Measurements from ENCODE around the gene HECTD1. TPM values are rescaled to one million over a fixed set of nuclear protein-coding genes. Genes with fewer than 3 reads are reported as not detected.
A peak's percentile ranks its signal among the peaks of the same experiment; 100 is the strongest.

Gene HECTD1
- total and polyA plus RNA-seq, 2 donors = 66.8 to 364 TPM

DNA sequence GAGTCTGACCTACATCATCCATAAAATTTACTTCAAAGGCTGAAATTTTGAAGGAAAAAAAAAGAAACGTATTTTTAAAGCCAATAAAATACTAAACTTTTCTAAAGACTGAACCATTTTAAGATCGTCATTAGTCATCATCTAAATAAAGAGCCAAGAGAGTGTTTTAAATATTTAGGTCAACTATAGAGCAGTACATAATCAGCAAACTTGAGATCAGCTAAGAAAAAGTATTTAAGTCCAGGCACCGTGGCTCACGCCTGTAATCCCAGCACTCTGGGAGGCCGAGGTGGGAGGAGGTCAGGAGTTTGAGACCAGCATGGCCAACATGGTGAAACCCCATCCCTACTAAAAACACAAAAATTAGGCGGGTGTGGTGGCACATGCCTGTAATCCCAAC lies 35.5 kb downstream of the HECTD1 start:
- Histone ChIP-seq H3K4me3 (ENCODE audit: low read depth, low read length) (no peak overlapping the region), H3K4me1 (ENCODE audit: insufficient read depth) (no peaks in the 10 kb centered on the region), H3K36me3 (ENCODE audit: insufficient read depth) (peaks cover 3% of the 10 kb centered on the region), H3K27ac (ENCODE audit: low read depth) (no peak overlapping the region)
- 48% methylated on average over 6 of the region's 6 CpGs for WGBS
- no peak for DNase-seq (ENCODE audit: extremely low spot score)

DNA sequence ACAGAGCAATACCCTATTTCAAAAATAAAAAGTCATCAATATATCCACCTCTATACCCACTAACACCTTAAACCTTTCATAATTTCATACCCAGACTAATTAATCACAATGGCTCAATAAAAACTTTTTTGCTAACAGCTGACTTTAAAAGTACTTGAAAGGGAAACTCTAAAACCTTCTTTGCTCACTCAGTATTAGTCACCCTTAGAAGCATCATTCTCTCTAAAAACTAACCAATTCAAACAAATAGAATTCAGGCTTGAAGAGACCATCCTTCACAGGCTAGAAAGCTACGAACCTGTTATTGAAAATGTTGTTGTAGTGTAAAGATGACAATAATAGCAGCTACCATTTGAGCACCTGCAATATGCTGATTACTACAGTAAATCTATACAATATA lies 37.2 kb downstream of the HECTD1 start:
- Histone ChIP-seq H3K36me3 (ENCODE audit: insufficient read depth) (peaks cover 3% of the 10 kb centered on the region), H3K27ac (ENCODE audit: low read depth) (no peak overlapping the region), H3K4me1 (ENCODE audit: insufficient read depth) (peaks cover 3% of the 10 kb centered on the region), H3K4me3 (ENCODE audit: low read depth, low read length) (no peak overlapping the region)
- 93% methylated on average over 1 of the region's 1 CpG for WGBS
- no peak for DNase-seq (ENCODE audit: extremely low spot score)

DNA sequence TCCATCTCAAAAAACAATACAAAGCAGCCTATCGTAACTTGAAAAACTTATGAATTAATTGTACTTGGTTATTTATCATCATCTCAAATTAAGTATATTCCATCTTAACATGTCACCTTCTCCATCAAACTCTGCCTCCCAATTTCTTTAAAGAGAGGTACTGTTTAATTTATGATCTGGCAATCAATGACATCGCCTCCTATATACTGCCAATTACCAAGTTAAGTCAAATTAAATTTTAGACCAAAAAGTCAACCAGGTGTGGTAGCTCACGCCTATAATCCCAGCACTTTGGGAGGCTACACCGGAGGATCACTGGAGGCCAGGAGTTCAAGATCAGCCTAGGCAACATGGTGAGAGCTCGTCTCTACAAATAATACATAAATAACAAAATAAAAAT lies 37.7 kb downstream of the HECTD1 start:
- Histone ChIP-seq H3K4me3 (ENCODE audit: low read depth, low read length) (no peak overlapping the region), H3K4me1 (ENCODE audit: insufficient read depth) (peaks cover 3% of the 10 kb centered on the region), H3K27ac (ENCODE audit: low read depth) (no peak overlapping the region), H3K36me3 (ENCODE audit: insufficient read depth) (peaks cover 3% of the 10 kb centered on the region)
- 98% methylated on average over 5 of the region's 5 CpGs for WGBS
- DNase-seq (ENCODE audit: extremely low spot score) = no peak

DNA sequence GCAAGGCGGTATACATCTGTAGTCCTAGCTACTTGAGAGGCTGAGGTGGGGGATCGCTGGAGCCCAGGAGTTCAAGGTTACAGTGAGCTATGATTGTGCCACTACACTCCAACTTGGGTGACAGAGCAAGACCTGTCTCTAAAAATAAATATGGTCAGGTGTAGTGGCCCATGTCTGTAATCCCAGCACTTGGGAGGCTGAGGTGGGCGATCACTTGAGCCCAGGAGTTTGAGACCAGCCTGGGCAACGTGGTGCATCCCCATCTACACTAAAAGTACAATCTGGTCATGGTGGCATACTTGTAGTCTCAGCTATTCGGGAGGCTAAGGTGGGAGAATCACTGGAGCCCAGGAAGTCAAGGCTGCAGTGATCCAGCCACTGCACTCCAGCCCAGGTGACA lies 40.6 kb downstream of the HECTD1 start:
- WGBS = 97% methylated on average over 5 of the region's 5 CpGs
- H3K27ac ChIP-seq (ENCODE audit: low read depth) = no peak overlapping the region
- H3K4me3 ChIP-seq (ENCODE audit: low read depth, low read length) = no peak overlapping the region
- DNase-seq (ENCODE audit: extremely low spot score) = no peak
- no peaks in the 10 kb centered on the region for H3K36me3 ChIP-seq (ENCODE audit: insufficient read depth)
- H3K4me1 ChIP-seq (ENCODE audit: insufficient read depth) = peaks cover 3% of the 10 kb centered on the region

DNA sequence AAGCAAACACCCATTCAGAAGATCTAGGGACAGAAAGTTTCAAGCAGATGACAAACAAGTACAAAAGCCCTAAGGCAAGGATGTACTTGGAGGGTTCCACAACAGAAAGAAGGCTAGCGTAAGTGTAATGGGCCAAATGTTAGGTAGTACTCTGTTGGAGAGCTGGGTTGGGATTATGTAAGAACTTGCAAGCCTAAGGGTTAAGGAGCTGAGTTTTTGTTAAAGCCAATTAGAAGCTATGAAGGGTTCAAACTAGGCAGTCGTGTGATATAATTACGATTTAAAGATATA lies 41.4 kb downstream of the HECTD1 start:
- Histone ChIP-seq H3K36me3 (ENCODE audit: insufficient read depth) (no peaks in the 10 kb centered on the region), H3K4me1 (ENCODE audit: insufficient read depth) (peaks cover 3% of the 10 kb centered on the region), H3K4me3 (ENCODE audit: low read depth, low read length) (no peak overlapping the region), H3K27ac (ENCODE audit: low read depth) (no peak overlapping the region)
- 85% methylated on average over 3 of the region's 3 CpGs for WGBS
- DNase-seq (ENCODE audit: extremely low spot score) = no peak

DNA sequence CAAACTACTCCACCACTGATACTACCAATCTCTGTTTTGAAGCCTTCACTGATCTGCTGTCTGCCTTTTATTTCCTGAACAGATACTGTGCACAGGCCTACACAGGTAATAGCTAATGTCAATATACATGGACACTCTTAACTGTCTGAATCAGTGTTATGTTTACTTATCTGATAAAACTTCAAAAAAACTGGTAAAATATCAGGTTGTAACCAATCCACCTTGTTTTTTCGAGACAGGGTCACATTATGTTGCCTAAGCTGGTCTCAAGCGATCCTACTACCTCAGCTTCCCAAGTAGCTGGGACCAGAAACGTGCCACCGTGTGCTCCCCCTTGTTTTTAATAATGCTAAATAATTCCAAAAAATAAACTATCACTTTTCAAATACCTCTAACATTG lies 43.5 kb downstream of the HECTD1 start:
- 74% methylated on average over 4 of the region's 4 CpGs for WGBS
- no peak overlapping the region for H3K4me3 ChIP-seq (ENCODE audit: low read depth, low read length)
- H3K36me3 ChIP-seq (ENCODE audit: insufficient read depth) = no peaks in the 10 kb centered on the region
- peaks cover 3% of the 10 kb centered on the region for H3K4me1 ChIP-seq (ENCODE audit: insufficient read depth)
- H3K27ac ChIP-seq (ENCODE audit: low read depth) = peak overlapping the region; percentile 23
- no peak for DNase-seq (ENCODE audit: extremely low spot score)

DNA sequence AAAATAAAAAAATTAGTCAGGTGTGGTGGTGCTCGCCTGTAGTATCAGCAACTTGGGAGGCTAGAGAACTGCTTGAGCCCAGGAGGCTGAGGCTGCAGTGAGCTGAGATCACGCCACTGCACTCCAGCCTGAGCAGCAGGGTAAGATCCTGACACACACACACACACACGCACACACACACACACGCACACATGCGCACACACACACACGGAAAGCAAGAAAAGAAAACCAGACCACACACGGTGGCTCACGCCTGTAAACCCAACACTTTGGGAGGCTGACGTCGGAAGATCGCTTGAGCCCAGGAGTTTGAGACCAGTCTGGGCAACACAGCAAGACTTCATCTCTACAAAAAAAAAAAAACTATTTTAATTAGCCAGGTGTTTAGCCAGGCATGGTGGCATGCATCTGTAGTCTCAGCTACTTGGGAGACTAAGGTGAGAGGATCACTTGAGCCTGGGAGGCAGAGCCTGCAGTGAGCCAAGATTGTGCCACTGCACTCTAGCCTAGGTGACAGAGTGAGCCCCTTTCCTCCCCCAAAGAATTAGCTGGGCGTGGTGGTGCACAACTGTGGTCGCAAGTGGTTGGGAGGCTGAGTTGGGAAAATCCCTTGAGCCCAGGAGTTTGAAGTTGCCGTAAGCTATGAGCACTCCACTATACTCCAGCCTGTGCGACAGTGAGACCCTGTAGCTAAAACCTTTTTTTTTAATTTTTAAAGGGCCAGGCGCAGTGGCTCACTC lies 44.5 kb downstream of the HECTD1 start:
- H3K27ac ChIP-seq (ENCODE audit: low read depth) = peak overlapping the region; percentile 14
- H3K4me3 ChIP-seq (ENCODE audit: low read depth, low read length) = no peak overlapping the region
- 87% methylated on average over 16 of the region's 16 CpGs for WGBS
- no peak for DNase-seq (ENCODE audit: extremely low spot score)
- H3K36me3 ChIP-seq (ENCODE audit: insufficient read depth) = no peaks in the 10 kb centered on the region
- H3K4me1 ChIP-seq (ENCODE audit: insufficient read depth) = peaks cover 3% of the 10 kb centered on the region

DNA sequence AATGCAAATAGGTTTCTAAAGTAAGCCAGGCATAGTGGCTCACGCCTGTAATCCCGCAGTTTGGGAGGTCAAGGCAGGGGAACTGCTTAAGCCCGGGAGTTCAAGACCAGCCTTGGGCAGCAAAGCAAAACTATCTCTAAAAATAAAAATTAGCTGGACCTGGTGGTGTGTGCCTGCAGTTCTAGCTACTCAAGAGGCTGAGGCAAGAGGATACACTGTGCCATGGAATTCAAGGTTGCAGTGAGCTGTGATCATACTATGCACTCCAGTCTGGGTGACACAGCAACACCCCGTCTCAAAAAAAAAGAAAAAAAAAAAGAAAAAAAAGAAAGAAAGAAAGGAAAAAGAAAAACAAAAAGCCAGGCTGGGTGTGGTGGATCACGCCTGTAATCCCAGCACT lies 46.3 kb downstream of the HECTD1 start:
- Histone ChIP-seq H3K4me3 (ENCODE audit: low read depth, low read length) (no peak overlapping the region), H3K4me1 (ENCODE audit: insufficient read depth) (peaks cover 2% of the 10 kb centered on the region), H3K27ac (ENCODE audit: low read depth) (no peak overlapping the region), H3K36me3 (ENCODE audit: insufficient read depth) (peaks cover 2% of the 10 kb centered on the region)
- WGBS = 79% methylated on average over 5 of the region's 5 CpGs
- DNase-seq (ENCODE audit: extremely low spot score) = no peak

DNA sequence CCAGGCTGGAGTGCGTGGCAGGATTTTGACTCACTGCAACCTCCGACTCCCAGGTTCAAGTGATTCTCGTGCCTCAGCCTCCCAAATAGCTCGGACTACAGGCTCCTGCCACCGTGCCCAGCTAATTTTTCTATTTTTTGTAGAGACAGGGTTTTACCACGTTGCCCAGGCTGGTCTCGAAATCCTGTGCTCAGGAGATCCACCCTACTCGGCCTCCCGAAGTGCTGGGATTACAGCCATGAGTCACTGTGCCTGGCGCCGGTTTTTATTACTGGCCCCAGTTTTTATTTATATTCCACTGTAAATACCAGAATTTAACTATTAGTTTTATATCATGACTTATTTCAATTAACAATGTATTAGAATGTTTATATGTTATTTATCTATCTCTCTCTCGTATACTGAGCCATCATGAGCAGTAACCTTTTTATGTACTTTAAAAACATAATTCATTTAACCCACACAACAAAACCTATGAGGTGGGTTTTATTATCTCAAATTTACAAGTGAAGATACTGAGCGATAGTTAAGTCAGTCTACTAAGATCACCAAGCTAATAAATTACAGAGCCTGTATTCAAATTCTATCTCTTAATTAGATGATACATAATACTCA lies 47.8 kb downstream of the HECTD1 start:
- H3K27ac ChIP-seq (ENCODE audit: low read depth) = no peak overlapping the region
- DNase-seq (ENCODE audit: extremely low spot score) = no peak
- 40% methylated on average over 13 of the region's 13 CpGs for WGBS
- no peaks in the 10 kb centered on the region for H3K4me1 ChIP-seq (ENCODE audit: insufficient read depth)
- H3K4me3 ChIP-seq (ENCODE audit: low read depth, low read length) = no peak overlapping the region
- peaks cover 2% of the 10 kb centered on the region for H3K36me3 ChIP-seq (ENCODE audit: insufficient read depth)

DNA sequence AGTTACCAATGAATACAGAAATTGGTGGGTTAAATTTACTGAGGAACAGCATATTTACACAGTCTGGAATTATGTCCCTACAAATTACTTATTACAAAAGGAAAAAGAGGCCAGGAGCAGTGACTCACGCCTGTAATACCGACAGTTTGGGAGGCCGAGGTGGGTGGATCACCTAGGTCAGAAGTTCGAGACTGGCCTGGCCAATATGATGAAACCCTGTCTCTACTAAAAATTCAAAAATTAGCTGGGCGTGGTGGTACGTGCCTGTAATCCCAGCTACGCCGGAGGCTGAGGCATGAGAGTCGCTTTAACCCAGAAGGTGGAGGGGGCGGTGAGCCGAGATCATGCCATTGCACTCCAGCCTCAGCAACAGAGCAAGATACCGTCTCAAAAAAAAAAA lies 52.6 kb downstream of the HECTD1 start:
- Histone ChIP-seq H3K27ac (ENCODE audit: low read depth) (no peak overlapping the region), H3K4me3 (ENCODE audit: low read depth, low read length) (no peak overlapping the region), H3K4me1 (ENCODE audit: insufficient read depth) (no peaks in the 10 kb centered on the region), H3K36me3 (ENCODE audit: insufficient read depth) (peaks cover 2% of the 10 kb centered on the region)
- WGBS = 65% methylated on average over 12 of the region's 12 CpGs
- DNase-seq (ENCODE audit: extremely low spot score) = no peak

DNA sequence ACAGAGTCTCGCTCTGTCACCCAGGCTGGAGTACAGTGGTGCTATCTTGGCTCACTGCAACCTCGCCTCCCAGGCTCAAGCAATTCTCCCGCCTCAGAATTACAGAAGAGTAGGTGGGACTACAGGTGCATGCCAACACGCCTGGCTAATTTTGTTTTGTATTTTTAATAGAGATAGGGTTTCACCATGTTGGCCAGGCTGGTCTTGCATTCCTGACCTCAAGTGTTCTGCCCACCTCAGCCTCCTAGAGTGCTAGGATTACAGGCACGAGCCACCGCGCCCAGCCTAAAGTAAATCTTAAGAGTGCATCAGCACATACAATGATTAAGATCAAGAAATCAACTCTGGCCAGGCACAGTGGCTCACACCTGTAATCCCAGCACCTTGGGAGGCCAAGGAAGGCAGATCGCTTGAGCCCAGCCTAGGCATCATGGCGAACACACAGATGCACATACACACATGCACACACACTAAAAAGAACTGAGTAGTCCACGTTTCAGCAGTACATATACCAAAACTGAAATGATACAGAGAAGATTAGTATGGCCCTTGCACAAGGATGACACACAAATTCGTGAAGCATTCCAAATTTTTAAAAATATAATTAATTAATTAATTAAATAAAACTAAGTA lies 65.0 kb downstream of the HECTD1 start:
- peaks cover 2% of the 10 kb centered on the region for H3K36me3 ChIP-seq (ENCODE audit: insufficient read depth)
- no peak overlapping the region for H3K4me3 ChIP-seq (ENCODE audit: low read depth, low read length)
- DNase-seq (ENCODE audit: extremely low spot score) = no peak
- H3K4me1 ChIP-seq (ENCODE audit: insufficient read depth) = no peaks in the 10 kb centered on the region
- 90% methylated on average over 11 of the region's 11 CpGs for WGBS
- no peak overlapping the region for H3K27ac ChIP-seq (ENCODE audit: low read depth)

DNA sequence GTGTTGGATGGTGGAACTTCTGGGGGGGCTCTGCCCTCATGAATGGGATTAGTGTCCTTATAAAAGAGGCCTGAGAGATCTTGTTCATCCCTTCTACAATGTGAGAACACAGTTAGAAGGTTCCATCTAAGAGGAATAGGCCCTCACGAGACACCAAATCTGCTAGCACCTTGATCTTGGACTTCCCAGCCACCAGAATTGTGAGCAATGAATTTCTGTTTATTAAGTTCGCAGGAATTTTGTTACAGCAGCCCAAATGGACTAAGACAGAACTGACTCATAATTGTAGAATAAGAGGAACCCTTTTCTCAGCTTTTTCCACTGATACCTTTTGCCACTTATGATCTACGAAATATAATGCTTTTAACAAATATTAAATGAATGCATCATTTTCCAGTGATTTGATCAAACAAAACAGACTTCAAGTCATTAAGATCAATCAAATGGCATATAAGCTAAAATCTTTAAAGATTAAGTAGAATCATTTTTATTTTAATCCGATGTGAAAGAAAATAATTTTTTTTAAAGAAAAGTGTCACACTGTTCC lies 68.2 kb downstream of the HECTD1 start:
- Histone ChIP-seq H3K27ac (ENCODE audit: low read depth) (no peak overlapping the region), H3K4me3 (ENCODE audit: low read depth, low read length) (no peak overlapping the region), H3K4me1 (ENCODE audit: insufficient read depth) (no peaks in the 10 kb centered on the region), H3K36me3 (ENCODE audit: insufficient read depth) (peaks cover 7% of the 10 kb centered on the region)
- WGBS = 96% methylated on average over 4 of the region's 4 CpGs
- no peak for DNase-seq (ENCODE audit: extremely low spot score)

DNA sequence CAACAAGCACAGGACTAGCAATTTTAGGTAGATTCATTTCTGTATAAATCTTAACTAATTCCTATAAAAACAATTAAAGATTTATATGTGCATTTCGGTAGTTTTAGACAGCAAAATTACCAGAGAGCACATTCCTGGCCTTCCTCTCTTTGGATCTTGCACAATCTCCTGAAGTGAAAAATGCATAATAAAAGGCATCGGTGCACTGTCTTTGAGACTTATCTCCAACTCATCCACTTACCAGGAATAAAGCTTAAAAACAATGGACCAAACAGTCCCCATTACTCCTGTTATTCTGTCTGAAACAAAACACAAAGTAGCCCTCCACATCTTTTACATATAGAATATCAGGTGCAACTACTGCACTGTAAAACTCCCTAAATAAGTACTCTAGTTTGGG lies 69.3 kb downstream of the HECTD1 start:
- no peak for DNase-seq (ENCODE audit: extremely low spot score)
- no peaks in the 10 kb centered on the region for H3K4me1 ChIP-seq (ENCODE audit: insufficient read depth)
- H3K4me3 ChIP-seq (ENCODE audit: low read depth, low read length) = no peak overlapping the region
- no peak overlapping the region for H3K27ac ChIP-seq (ENCODE audit: low read depth)
- H3K36me3 ChIP-seq (ENCODE audit: insufficient read depth) = peaks cover 7% of the 10 kb centered on the region
- WGBS = 65% methylated on average over 2 of the region's 2 CpGs

DNA sequence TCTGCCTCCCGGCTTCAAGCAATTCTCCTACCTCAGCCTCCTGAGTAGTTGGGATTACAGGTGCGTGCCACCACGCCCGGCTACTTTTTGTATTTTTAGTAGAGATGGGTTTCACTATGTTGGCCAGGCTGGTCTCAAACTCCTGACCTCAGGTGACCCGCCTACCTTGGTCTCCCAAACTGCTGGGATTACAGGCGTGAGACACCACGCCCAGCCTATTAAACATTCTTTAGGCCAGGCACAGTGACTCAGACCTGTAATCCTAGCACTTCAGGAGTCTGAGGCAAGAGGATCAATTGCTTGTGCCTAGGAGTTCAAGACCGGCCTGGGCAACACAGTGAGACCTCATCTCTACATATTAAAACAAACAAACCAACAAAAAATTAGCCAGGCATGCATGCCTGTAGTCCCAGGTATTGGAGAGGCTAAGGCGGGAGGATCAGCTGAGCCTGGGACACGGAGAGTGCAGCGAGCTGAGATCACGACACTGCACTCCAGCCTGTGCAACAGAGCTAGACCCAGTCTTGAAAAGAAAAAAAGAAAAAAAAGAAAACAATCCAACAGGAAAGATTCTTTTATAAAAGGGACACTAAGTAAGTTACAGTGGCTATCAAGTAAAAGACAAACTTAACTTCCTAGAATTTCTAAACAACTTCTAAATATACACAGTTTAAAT lies 70.2 kb downstream of the HECTD1 start:
- peaks cover 10% of the 10 kb centered on the region for H3K36me3 ChIP-seq (ENCODE audit: insufficient read depth)
- H3K4me3 ChIP-seq (ENCODE audit: low read depth, low read length) = no peak overlapping the region
- H3K27ac ChIP-seq (ENCODE audit: low read depth) = peak overlapping the region; percentile 0
- no peak for DNase-seq (ENCODE audit: extremely low spot score)
- H3K4me1 ChIP-seq (ENCODE audit: insufficient read depth) = no peaks in the 10 kb centered on the region
- WGBS = 92% methylated on average over 12 of the region's 12 CpGs

Data from urinary bladder (tissue), 4 donors.